Measurements from ENCODE around the gene MEIS2.
"Not testable (repeated sequence)": the region's sequence is repeated elsewhere in the genome, so short reads cannot be mapped to it uniquely, and the experiment has no call there.

The MEIS2 gene

DNA sequence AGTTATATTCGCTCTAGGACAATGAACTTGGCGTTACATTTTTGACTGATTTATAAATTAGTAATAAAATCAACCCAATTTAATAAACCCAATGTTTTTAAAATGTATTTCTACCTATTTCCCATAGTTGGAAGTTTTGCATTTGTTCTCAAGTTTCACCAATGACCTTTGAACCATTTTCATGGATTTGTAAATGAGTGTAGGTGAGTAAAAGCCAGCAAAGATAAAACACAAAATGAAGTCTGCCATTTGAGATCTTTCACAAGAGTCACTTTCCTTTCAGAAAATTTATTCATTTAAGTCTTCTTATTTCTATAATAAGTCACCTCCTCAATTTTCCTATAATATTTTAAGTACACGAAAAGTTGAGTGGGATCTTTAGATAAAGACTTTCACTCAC, 92.1 kb downstream of the MEIS2 start:
- DNase-seq (ENCODE audit: low spot score), result no peak

GRCh38 chr15:37007301-37007700, 93.0 kb downstream of the MEIS2 start:
- no peak for DNase-seq (ENCODE audit: low spot score)

GRCh38 chr15:37004981-37005735, 95.2 kb downstream of the MEIS2 start:
- DNase-seq (ENCODE audit: low spot score), result no peak

GRCh38 chr15:37004373-37004869, 95.9 kb downstream of the MEIS2 start:
- no peak for DNase-seq (ENCODE audit: low spot score)

DNA sequence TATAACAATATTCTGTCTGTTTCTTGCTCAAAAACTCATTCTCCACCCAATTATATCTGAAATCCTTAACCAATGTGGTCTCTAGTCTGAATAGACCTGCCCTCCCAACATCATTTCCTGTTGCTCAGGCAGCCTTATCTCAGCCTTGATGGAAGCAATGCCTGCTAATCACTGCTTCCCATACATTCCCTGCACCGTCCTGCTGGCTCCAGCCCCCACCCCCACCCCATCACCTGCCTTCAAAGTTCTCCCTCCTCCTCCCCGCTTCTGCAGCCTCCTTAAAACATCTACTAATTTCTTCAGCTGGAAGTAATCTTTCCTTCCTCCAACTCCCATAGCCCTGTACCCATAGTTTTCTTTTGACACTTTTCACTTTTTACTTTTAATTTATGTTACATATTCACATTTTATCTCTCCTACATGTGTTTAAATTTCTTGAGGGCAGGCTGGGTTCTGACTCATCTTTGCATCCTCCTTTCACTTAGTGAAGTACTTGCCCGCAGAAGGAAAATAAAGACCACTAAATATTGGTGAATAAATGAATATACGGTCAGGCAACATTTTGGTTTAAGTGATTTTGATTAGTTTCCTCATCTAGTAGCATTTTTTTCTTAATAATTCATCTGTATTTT, 98.2 kb downstream of the MEIS2 start:
- DNase-seq (ENCODE audit: low spot score), result no peak

GRCh38 chr15:37001417-37001816, 98.9 kb downstream of the MEIS2 start:
- no peak for DNase-seq (ENCODE audit: low spot score)

DNA sequence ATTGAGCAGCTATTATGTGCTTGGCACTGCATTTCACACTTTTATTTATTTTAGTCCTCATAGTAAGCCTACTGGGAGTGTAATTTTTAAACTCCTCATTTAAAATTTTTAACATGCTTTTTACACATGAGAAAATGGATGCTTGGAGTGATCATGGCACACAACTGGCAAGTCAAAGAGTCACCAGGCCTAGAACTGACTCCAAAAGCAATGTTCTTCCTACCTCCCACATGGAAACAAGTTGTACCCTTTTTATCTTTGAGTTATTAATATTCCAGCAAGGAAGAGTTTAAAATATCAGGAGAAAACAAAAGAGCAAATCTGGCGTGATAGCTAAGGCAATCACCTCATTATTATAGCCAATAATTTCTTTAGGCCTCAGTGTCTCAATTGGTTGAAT, 100.6 kb downstream of the MEIS2 start:
- no peak for DNase-seq (ENCODE audit: low spot score)

GRCh38 chr15:36996538-36997181, 103.7 kb downstream of the MEIS2 start:
- no peak for DNase-seq (ENCODE audit: low spot score)

DNA sequence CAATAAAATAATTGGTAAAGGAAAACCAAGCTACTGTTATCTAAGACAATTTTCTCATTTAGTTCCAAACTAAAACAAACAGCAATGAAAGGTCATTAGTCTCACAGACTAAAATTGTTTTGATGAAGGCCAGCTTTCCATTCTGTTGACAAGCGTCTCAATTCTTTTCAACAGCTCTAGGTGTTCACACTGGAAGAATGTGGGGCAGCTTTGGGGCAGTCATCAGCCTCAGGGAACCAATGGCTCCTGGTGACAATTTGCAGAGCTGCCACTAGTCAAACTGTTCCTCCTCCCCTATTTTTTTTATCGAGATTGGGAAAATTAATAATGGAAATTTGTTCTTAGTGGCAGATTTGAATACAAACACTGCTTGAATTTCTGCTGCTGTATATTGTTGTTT, 104.2 kb downstream of the MEIS2 start:
- DNase-seq (ENCODE audit: low spot score), result no peak

DNA sequence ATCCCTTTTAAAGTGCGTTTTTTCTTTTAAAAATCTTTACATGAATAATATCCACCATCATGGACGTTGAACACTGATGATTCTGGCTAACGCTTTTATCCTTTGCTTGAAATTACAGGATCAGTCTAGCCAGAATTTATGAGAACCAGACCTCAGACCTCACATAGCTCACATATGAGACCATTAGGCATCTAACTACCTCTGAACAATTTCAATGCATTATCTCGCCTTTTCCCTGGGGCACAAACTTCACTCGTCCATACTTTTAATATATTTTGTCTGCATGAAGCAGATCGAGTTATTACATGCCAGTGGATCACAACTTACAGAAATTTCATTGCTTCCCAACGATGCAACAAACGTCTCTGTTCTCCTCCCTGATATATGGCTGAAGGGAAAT, 105.6 kb downstream of the MEIS2 start:
- no peak for DNase-seq (ENCODE audit: low spot score)

DNA sequence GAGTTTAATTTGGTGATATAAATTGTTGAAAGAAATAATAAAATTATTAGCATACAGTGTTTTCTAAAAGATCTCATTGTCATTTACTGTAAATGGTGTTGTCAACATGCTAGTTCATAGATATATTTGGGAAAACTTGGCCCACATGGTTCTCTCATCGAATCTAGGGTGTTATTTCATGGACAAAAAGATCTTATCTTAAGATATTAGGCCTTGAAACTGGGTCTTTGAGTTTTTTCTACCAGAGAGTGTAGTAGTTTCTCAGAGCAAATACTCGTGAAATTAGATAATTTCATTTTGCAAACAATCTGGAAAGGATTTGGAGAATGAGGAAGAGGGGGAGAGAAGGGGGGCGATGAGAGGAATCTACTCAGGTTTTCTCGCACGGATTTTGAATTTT, 107.9 kb downstream of the MEIS2 start:
- DNase-seq (ENCODE audit: low spot score), result no peak

GRCh38 chr15:36988947-36989346, 111.4 kb downstream of the MEIS2 start:
- DNase-seq (ENCODE audit: low spot score), result no peak

GRCh38 chr15:36982430-36982829, 117.9 kb downstream of the MEIS2 start:
- no peak for DNase-seq (ENCODE audit: low spot score)

- not testable (repeated sequence) for DNase-seq (ENCODE audit: low spot score)
Measured at GRCh38 chr15:36980281-36980680, 120.1 kb downstream of the MEIS2 start.

DNA sequence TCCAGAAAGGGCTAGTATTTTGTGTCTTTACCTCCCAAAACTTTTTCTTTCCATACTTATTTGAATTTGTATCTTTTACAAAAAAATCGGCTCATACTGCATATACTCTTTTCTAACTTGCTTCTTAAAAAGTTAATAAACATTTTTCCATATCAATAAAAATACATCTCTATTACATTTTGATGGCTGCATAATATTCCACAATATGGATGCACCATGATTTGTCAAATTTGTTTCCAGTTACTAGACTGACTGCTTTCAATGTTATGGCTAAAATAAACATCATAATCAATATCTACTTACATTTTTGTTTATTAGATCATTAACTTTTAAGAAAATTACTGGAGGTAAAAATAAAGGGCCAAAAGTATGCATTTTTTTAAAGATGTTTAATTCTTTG, 121.7 kb downstream of the MEIS2 start:
- DNase-seq (ENCODE audit: low spot score), result no peak

GRCh38 chr15:36978126-36978525, 122.2 kb downstream of the MEIS2 start:
- DNase-seq (ENCODE audit: low spot score), result no peak

DNA sequence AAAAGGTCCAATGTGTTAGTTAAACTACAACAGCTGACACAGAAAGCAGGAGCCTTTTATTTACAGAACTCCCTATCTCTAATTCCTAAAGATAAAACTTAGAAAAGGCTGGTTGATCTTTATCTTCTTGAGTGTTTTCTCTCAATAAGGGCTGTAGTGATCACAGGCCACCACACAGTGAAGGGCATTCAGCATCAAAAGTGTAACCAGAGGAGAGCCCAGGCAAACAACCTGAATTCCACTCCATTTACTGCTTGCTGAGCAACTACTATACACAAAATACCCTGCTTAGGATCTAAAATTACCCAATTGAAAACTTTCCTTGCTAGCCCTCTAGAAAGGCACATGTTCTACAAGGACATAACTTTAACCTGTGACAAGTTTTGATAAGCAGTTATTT, 122.7 kb downstream of the MEIS2 start:
- DNase-seq (ENCODE audit: low spot score), result no peak

- no peak for DNase-seq (ENCODE audit: low spot score)
Measured at GRCh38 chr15:36972704-36973103, 127.6 kb downstream of the MEIS2 start.

GRCh38 chr15:36970522-36970921, 129.8 kb downstream of the MEIS2 start:
- peak; percentile 66 for DNase-seq (ENCODE audit: low spot score)

DNA sequence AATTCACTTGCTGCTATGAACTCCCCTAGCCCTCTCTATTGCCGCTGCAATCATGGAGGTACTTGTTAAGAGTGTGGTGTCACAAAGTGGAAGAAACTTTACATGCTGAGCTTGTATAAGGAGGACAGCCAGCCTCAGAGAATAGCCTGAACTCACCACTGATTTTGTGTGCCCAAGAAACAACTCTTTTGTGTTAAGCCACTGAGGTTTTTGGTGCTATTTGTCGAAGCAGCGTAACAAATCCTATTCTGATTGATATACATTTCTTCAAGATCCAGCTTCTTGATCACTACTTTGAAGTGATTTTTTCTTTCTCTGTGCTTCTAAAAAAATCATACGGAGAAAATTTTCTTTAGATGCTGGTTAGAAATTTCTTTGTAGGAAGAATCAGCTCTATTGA, 132.4 kb downstream of the MEIS2 start:
- no peak for DNase-seq (ENCODE audit: low spot score)

GRCh38 chr15:36966708-36967107, 133.6 kb downstream of the MEIS2 start:
- DNase-seq (ENCODE audit: low spot score), result no peak

DNA sequence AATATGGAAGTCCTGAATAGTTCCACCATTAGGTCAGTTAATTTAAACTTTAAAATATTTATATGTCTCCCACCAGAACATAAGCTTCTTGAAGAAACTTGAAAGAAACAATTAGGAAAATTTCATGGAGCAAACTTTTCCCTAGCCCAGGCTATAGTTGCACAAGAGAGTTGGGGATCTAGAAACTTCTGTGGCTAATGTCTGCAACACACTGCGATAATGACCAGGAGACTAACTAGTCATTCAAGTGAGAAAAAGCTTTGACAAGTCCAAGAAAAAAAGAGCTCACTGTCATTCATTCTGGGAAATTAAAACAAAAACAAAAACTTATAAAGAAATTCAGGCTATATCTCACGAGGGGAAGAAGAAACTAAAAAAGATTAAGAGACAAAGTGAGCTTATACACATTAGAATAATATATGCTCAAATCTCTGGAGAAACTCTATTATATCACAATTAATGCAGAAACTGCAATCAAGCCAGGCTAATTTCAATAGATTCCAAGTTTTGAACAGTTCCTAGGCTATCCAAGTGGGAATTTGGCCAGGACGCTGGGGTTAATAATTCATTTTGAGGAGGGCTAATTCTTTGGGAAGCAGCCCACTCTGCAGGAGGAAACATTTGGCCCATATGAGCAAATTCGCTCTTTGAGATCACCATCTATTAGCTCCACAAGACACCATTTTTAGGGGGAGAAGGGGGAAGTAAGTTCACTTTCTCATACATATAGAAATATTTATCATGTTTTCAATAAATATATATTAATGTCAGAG, 134.6 kb downstream of the MEIS2 start:
- DNase-seq (ENCODE audit: low spot score), result no peak
